HepG2 (cell line): ENCODE data around the gene JPH3. TPM values are rescaled to one million over a fixed set of nuclear protein-coding genes. Genes with fewer than 3 reads are reported as not detected.

Experiments used
- ARID4A ChIP-seq: sonication (generic); formaldehyde crosslinking; IDR thresholded peaks from 2 replicates; pipeline ENCODE4 v1.5.0; 2020; ENCODE audit warnings: mild to moderate bottlenecking, missing genetic modification reagents, borderline replicate concordance
- ATF2 ChIP-seq: sonication (generic); formaldehyde crosslinking; IDR thresholded peaks from 2 replicates; pipeline ENCODE4 v1.4.0; 2020; ENCODE audit warnings: missing genetic modification reagents
- EED ChIP-seq: sonication (generic); formaldehyde crosslinking; IDR thresholded peaks from 2 replicates; pipeline ENCODE4 v1.5.0; 2020; ENCODE audit warnings: mild to moderate bottlenecking, missing genetic modification reagents
- GMEB1 ChIP-seq: sonication (generic); formaldehyde crosslinking; IDR thresholded peaks from 2 replicates; pipeline ENCODE4 v1.5.1; 2020; ENCODE audit warnings: missing genetic modification reagents, mild to moderate bottlenecking, borderline replicate concordance
- HES4 ChIP-seq: sonication (generic); formaldehyde crosslinking; IDR thresholded peaks from 2 replicates; pipeline ENCODE4 v1.9.0; 2021; ENCODE audit warnings: mild to moderate bottlenecking, missing genetic modification reagents, borderline replicate concordance
- HNF4G ChIP-seq, 2 experiments: sonication (generic) in 1 of 2; formaldehyde crosslinking in 1 of 2; IDR thresholded peaks; 2 replicates each; pipeline versions ENCODE4 v1.4.0 to v1.6.1; 2011 to 2020; ENCODE audit warnings: borderline replicate concordance in 2 of 2, low read depth in 2 of 2, mild to moderate bottlenecking in 2 of 2, low read length in 1 of 2, missing genetic modification reagents in 1 of 2, moderate library complexity in 1 of 2
- NCOA1 ChIP-seq: sonication (generic); formaldehyde crosslinking; IDR thresholded peaks from 2 replicates; pipeline ENCODE4 v1.9.0; 2021; ENCODE audit warnings: missing genetic modification reagents
- NRL ChIP-seq: sonication (generic); formaldehyde crosslinking; IDR thresholded peaks from 2 replicates; pipeline ENCODE4 v1.5.0; 2020; ENCODE audit warnings: missing genetic modification reagents, mild to moderate bottlenecking, moderate library complexity, borderline replicate concordance
- PAF1 ChIP-seq: IDR thresholded peaks from 2 replicates; pipeline ENCODE4 v1.6.1; 2016; ENCODE audit warnings: missing genetic modification reagents, missing compliant biosample characterization
- RBAK ChIP-seq: sonication (generic); formaldehyde crosslinking; IDR thresholded peaks from 2 replicates; pipeline ENCODE4 v1.5.1; 2020; ENCODE audit warnings: mild to moderate bottlenecking, missing genetic modification reagents
- SMC3 ChIP-seq: IDR thresholded peaks from 2 replicates; pipeline ENCODE4 v1.6.1; 2011; ENCODE audit warnings: low read length, improper control_type of control experiment
- TBX3 ChIP-seq: fragments of 450-650 bp; IDR thresholded peaks from 2 replicates; pipeline ENCODE4 v1.6.1; 2017; ENCODE audit warnings: antibody characterized with exemption, mild to moderate bottlenecking, inconsistent platforms, borderline replicate concordance
- TGIF2 ChIP-seq: IDR thresholded peaks from 2 replicates; pipeline ENCODE4 v1.6.1; 2016; ENCODE audit warnings: control low read depth, missing compliant biosample characterization
- THAP11 ChIP-seq: IDR thresholded peaks from 2 replicates; pipeline ENCODE4 v1.6.1; 2016; ENCODE audit warnings: missing biosample characterization, missing genetic modification reagents
- TMF1 ChIP-seq: sonication (generic); formaldehyde crosslinking; IDR thresholded peaks from 2 replicates; pipeline ENCODE4 v1.8.1; 2022; ENCODE audit warnings: low read depth, missing genetic modification reagents
- ZNF317 ChIP-seq: sonication (generic); formaldehyde crosslinking; IDR thresholded peaks from 2 replicates; pipeline ENCODE4 v1.5.0; 2020; ENCODE audit warnings: mild to moderate bottlenecking, missing genetic modification reagents
- ZNF605 ChIP-seq: sonication (generic); formaldehyde crosslinking; IDR thresholded peaks from 2 replicates; pipeline ENCODE4 v1.8.0; 2022; ENCODE audit warnings: mild to moderate bottlenecking, missing genetic modification reagents
- ZNF652 ChIP-seq: IDR thresholded peaks from 2 replicates; pipeline ENCODE4 v1.6.1; 2016; ENCODE audit warnings: low read depth, borderline replicate concordance
- ZNF670 ChIP-seq: sonication (generic); formaldehyde crosslinking; IDR thresholded peaks from 2 replicates; pipeline ENCODE4 v1.8.0; 2022; ENCODE audit warnings: mild to moderate bottlenecking, missing genetic modification reagents, borderline replicate concordance
- ZNF775 ChIP-seq: sonication (generic); formaldehyde crosslinking; IDR thresholded peaks from 2 replicates; pipeline ENCODE4 v1.4.0; 2020; ENCODE audit warnings: missing genetic modification reagents, mild to moderate bottlenecking, moderate library complexity, borderline replicate concordance
- polyA plus RNA-seq, 8 experiments: library from polyadenylated mRNA; depleted of rRNA in 3 of 8; stranded (reverse) in 7 of 8; unstranded in 1 of 8; fragments of >200 nt; fragmentation: Illumina TruSeq in 4 of 8; extraction: Trizol in 4 of 8; gene quantifications; 2 replicates each; pipeline versions ENCODE4 v1.2.1 to v1.2.3, GENCODE V29; 2011 to 2016; ENCODE audit warnings: low read depth in 4 of 8, missing spikeins in 1 of 8, mixed read lengths in 1 of 8; ENCODE audit not compliant: insufficient read depth in 1 of 8
- total RNA-seq, 5 experiments: library from RNA; depleted of rRNA; stranded (reverse); fragments of >200 nt; fragmentation: Illumina TruSeq; extraction: Trizol; gene quantifications; 2 replicates each; pipeline ENCODE4 v1.2.3, GENCODE V29; 2016; ENCODE audit warnings: low read depth in 1 of 5

Gene JPH3
- total and polyA plus RNA-seq, 2 of the 13 experiments (the other 11 are each of a cell fraction or from before 2014, with no cell fraction given), result not detected

GRCh38 chr16:87608400-87608985 is 6.2 kb downstream of the JPH3 start (continued):
- TF ChIP-seq ZNF652 (CRISPR knock-in tag) (0 out of 2 replicates have a peak, but pooled peaks have one; percentile 11), NRL (CRISPR knock-in tag) (no peak), GMEB1 (CRISPR knock-in tag) (no peak), RBAK (CRISPR knock-in tag) (no peak), THAP11 (CRISPR knock-in tag) (peak; percentile 55; the same call in 1 of the 2 replicates), HES4 (CRISPR knock-in tag) (peak; percentile 97), SMC3 (no peak), ZNF775 (no peak), ZNF317 (CRISPR knock-in tag) (peak; percentile 69; the same call in 1 of the 2 replicates), ATF2 (CRISPR knock-in tag) (peak; percentile 80), ARID4A (CRISPR knock-in tag) (no peak), TMF1 (peak; percentile 88; the same call in 1 of the 2 replicates), PAF1 (CRISPR knock-in tag) (no peak), HNF4G (IDR thresholded peaks at IDR 0.05; ENCODE audit: borderline replicate concordance, low read depth, low read length) (no peak), HNF4G (CRISPR knock-in tag; IDR thresholded peaks at IDR 0.05; ENCODE audit: borderline replicate concordance, low read depth) (no peak), ZNF670 (CRISPR knock-in tag) (no peak), EED (CRISPR knock-in tag) (peak; percentile 32; the same call in 1 of the 2 replicates), ZNF605 (CRISPR knock-in tag) (no peak), NCOA1 (CRISPR knock-in tag) (no peak), TBX3 (no peak), TGIF2 (CRISPR knock-in tag) (peak; percentile 93)
